Left ventricle myocardium inferior (tissue), 1 donor: ENCODE data around the gene C2CD4B. TPM values are rescaled to one million over a fixed set of nuclear protein-coding genes. Genes with fewer than 3 reads are reported as not detected.
A peak's percentile ranks its signal among the peaks of the same experiment; 100 is the strongest.

Experiments
- DNase-seq: peaks from one replicate; pipeline ENCODE4 v3.0.0-alpha.2; 2020
- H3K27ac ChIP-seq: fragments of 200-600 bp; replicated peaks from 2 replicates; pipeline ENCODE4 v1.8.0; 2021
- H3K27me3 ChIP-seq: fragments of 200-600 bp; 2 replicates; pipeline ENCODE4 v1.8.0; 2021; ENCODE audit warnings: low read depth
- H3K36me3 ChIP-seq: fragments of 200-600 bp; 2 replicates; pipeline ENCODE4 v1.8.0; 2021
- H3K4me1 ChIP-seq: fragments of 200-600 bp; 2 replicates; pipeline ENCODE4 v1.8.0; 2021
- H3K4me3 ChIP-seq: fragments of 200-600 bp; 2 replicates; pipeline ENCODE4 v1.8.0; 2021; ENCODE audit warnings: mild to moderate bottlenecking, moderate library complexity
- H3K9me3 ChIP-seq: fragments of 200-600 bp; replicated peaks from 2 replicates; pipeline ENCODE4 v1.8.0; 2021
- CTCF ChIP-seq: fragments of 200-600 bp; IDR thresholded peaks from 2 replicates; pipeline ENCODE4 v1.8.0; 2021; ENCODE audit warnings: antibody characterized with exemption, mild to moderate bottlenecking, borderline replicate concordance
- intact Hi-C: fragments of 100-400 bp; cut with micrococcal nuclease; formaldehyde crosslinking; loops from one replicate; pipeline ENCODE4 v1.11.0; 2022
- long read RNA-seq: library from polyadenylated mRNA; unstranded; transcript quantifications from one replicate; pipeline ENCODE4 v2.0.0, GENCODE V29; 2021
- total RNA-seq: library from RNA; stranded (reverse); fragmentation: NEBNext Ultra II Directional; extraction: Animal tissue kit (Norgen Biotek cat#: 25700); gene quantifications from one replicate; pipeline ENCODE4 v1.2.1, GENCODE V29; 2021
- donor health status: DM: no; HTN: yes; CAD: no; lungs with severe emphysema.

C2CD4B gene
- total RNA-seq = 1.9 TPM
- long read RNA-seq, transcript C2CD4B-201 (2 exons, 1,579 nt) = major isoform, 5 of 7 reads
- long read RNA-seq, partial matches to known transcripts = 2 of 7 reads
- long read RNA-seq, other reads (novel, unspliced or antisense) = 0 of 7 reads

- peak; percentile 68 for DNase-seq
- Histone ChIP-seq H3K9me3 (no peaks in the 10 kb centered on the region), H3K4me3 (peak within 1 kb of the TSS; percentile 70), H3K27me3 (peaks cover 75% of the 10 kb centered on the region), H3K36me3 (no peaks in the 10 kb centered on the region), H3K27ac (peak within 1 kb of the TSS; percentile 90), H3K4me1 (peaks cover 29% of the 10 kb centered on the region)
- TF ChIP-seq CTCF = no peak
- intact Hi-C loops = no loop called here
These were observed at the start of gene C2CD4B for GRCh38 chr15:62165104-62165792. Gene C2CD4B, minus strand, starts transcription at chr15:62165285. Its CDS starts 301 bp downstream, at chr15:62164984.

GRCh38 chr15:62212741-62213140 is 47.7 kb upstream of the C2CD4B start:
- intact Hi-C loops = no loop called here
- Histone ChIP-seq H3K4me3 (no peak overlapping the region), H3K27me3 (peaks cover 5% of the 10 kb centered on the region), H3K27ac (no peak overlapping the region), H3K36me3 (no peaks in the 10 kb centered on the region), H3K9me3 (peaks cover 48% of the 10 kb centered on the region), H3K4me1 (no peaks in the 10 kb centered on the region)
- DNase-seq = no peak
- no peak for TF ChIP-seq CTCF

DNA sequence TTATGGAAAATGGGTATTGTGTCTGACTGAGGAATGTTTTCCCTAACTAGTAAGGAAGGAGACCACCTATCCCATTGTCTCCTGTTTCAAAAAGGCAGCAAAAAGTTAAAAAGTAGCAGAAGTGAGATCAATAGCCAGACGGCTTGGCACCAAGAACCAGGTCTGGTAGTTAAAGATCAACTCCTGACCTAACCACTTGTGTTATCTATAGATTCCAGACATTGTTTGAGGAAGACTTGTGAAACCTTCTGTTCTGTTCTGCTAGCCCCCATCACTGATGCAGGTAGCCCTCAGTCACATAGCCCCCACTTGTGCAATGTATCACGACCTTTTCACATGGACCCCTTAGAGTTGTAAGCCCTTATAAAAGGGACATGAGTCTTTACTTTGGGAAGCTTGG is 46.3 kb upstream of the C2CD4B start:
- Histone ChIP-seq H3K27me3 (peaks cover 5% of the 10 kb centered on the region), H3K4me3 (no peak overlapping the region), H3K27ac (no peak overlapping the region), H3K36me3 (no peaks in the 10 kb centered on the region), H3K9me3 (peaks cover 34% of the 10 kb centered on the region), H3K4me1 (no peaks in the 10 kb centered on the region)
- intact Hi-C loops = no loop called here
- DNase-seq = no peak
- TF ChIP-seq CTCF = no peak

DNA sequence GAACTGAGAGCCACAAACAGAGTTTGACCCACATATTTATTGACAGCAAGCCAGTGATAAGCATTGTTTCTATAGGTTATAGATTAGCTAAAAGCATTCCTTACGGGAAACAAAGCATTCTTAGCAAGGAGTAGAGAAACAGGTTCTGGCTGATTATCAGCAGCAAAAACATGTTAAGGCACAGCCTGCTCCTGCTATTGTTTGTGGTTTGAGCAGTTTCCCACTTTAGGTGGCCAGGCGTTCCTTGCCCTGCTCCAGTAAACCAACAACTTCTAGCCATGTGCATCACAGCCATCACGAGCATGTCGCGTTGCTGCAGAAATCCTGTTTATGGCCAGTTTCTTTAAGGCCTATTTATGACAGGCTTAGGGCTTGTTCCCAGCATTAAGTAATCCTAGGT is 44.7 kb upstream of the C2CD4B start:
- TF ChIP-seq CTCF = no peak
- H3K4me3 ChIP-seq = no peak overlapping the region
- H3K4me1 ChIP-seq = no peaks in the 10 kb centered on the region
- no peaks in the 10 kb centered on the region for H3K36me3 ChIP-seq
- intact Hi-C loops = no loop called here
- DNase-seq = no peak
- peaks cover 5% of the 10 kb centered on the region for H3K27me3 ChIP-seq
- H3K27ac ChIP-seq = no peak overlapping the region
- H3K9me3 ChIP-seq = peaks cover 19% of the 10 kb centered on the region

DNA sequence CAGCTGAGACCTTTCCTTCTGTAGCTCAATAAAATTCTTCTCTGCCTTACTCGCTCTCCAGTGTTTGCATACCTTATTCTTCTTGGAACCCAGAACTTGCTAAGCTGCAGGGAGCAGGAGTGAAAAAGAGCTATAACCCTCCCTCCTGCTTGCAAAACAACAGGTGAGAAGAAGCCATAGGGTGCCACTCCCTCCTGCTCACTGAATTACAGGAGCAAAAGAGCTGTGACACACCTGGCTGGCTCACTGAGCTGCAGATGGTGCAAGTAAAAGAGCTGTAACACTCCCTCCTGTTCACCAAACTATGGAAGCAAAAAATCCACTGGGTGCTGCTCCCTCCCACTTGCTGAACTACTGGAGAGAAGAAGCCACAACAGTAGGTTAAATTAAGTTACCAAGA is 44.2 kb upstream of the C2CD4B start:
- H3K36me3 ChIP-seq = no peaks in the 10 kb centered on the region
- H3K27me3 ChIP-seq = peaks cover 5% of the 10 kb centered on the region
- no peak for DNase-seq
- H3K9me3 ChIP-seq = peaks cover 14% of the 10 kb centered on the region
- intact Hi-C loops = no loop called here
- H3K4me3 ChIP-seq = no peak overlapping the region
- no peaks in the 10 kb centered on the region for H3K4me1 ChIP-seq
- no peak overlapping the region for H3K27ac ChIP-seq
- no peak for TF ChIP-seq CTCF
